Measurements from ENCODE around the gene TMEM41B. TPM values are rescaled to one million over a fixed set of nuclear protein-coding genes. Genes with fewer than 3 reads are reported as not detected.
"Not testable (repeated sequence)": the region's sequence is repeated elsewhere in the genome, so short reads cannot be mapped to it uniquely, and the experiment has no call there.

TMEM41B gene, protein sequence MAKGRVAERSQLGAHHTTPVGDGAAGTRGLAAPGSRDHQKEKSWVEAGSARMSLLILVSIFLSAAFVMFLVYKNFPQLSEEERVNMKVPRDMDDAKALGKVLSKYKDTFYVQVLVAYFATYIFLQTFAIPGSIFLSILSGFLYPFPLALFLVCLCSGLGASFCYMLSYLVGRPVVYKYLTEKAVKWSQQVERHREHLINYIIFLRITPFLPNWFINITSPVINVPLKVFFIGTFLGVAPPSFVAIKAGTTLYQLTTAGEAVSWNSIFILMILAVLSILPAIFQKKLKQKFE
- total RNA-seq, result 10 to 100 TPM; 26.0 to 31.2 (median 28.9) TPM

DNA sequence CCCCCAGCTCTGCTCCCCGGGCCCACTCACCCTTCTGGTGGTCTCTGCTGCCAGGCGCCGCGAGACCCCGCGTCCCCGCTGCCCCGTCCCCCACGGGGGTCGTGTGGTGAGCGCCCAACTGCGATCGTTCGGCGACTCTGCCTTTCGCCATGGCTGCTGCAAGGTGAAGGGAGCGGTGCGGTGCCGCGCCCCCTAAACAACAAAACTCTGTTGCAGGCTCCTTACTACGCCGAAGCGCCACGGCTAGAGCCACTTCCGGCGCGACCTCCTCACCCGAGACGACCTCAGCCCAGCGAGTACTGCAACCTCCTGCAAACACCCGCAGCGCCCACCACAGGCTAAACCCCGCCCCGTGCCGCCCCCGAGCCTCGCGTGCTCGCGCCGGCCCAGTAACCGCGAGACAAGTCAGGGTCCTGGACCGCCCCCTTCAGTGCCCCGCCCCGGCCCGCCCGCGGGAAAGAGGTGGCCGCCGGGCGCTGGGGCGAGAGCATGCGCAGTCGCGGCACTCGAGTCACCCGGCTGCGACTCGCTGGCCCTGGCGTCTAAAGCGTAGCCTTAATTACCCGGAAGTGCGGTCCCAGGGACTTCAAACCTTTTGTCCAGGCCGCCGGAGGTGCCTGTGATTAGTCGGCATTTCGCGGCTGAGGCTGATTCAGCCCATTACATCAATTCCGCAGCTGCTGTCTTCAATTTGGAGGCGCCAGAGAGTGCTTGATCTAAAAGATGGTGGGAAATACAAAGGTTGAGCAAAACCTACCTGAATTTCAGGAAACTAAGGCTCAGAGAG lies at the start of gene TMEM41B:
Gene TMEM41B (minus strand): TSS at position 303 of the 787 bp plus-strand sequence. CDS start 152 bp downstream, at position 151.
- Histone ChIP-seq H3K36me3 (no peaks in the 10 kb centered on the region), H3K4me1 (peaks cover 0 to 24% (median 0%) of the 10 kb centered on the region in 4 donors), H3K9me3 (no peaks in the 10 kb centered on the region), H3K27me3 (peaks cover 0 to 6% of the 10 kb centered on the region in 2 donors), H3K4me3 (peak within 1 kb of the TSS; percentile 70 to 95 (median 87)), H3K27ac (peak within 1 kb of the TSS; percentile 57 to 89 (median 82))
- DNase-seq (ENCODE audit: low spot score in 2 of 2), result peak; percentile 94
- 0 to 1% methylated on average over 34 to 58 of the region's 71 CpGs for WGBS, 2 donors
- TF ChIP-seq, protein P1, sequence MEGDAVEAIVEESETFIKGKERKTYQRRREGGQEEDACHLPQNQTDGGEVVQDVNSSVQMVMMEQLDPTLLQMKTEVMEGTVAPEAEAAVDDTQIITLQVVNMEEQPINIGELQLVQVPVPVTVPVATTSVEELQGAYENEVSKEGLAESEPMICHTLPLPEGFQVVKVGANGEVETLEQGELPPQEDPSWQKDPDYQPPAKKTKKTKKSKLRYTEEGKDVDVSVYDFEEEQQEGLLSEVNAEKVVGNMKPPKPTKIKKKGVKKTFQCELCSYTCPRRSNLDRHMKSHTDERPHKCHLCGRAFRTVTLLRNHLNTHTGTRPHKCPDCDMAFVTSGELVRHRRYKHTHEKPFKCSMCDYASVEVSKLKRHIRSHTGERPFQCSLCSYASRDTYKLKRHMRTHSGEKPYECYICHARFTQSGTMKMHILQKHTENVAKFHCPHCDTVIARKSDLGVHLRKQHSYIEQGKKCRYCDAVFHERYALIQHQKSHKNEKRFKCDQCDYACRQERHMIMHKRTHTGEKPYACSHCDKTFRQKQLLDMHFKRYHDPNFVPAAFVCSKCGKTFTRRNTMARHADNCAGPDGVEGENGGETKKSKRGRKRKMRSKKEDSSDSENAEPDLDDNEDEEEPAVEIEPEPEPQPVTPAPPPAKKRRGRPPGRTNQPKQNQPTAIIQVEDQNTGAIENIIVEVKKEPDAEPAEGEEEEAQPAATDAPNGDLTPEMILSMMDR (IDR thresholded peaks at IDR 0.05), result no peak
- TF ChIP-seq EP300 (IDR thresholded peaks at IDR 0.05) (peak; percentile 85 to 89), POLR2A (IDR thresholded peaks at IDR 0.05) (peak in 1 of 2 donors; percentile 71)

DNA sequence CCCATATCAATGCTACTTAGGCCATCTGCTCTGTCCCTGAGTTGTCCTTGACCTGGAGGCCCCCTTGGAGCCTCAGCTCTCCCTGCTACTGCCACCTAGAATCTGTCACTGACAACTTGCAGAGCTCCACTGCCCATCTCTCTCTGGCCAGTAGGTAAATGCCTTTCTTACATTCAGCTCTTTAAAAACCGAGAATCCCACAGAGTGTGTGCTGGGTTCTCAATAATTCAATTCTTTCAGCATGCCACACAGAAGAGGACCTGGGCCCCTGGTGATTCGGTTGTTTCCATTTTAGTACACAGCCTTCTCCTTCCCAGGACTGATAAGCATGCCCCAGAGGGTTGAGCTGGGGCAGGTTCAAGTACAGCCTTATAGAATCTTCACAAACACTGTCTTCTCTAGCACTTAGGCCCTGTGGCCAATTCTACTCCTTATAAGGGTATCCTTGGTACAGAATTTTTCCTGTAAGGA lies 48.0 kb upstream of the TMEM41B start:
- no peak for TF ChIP-seq EP300 (IDR thresholded peaks at IDR 0.05)
- TF ChIP-seq, protein P1 (IDR thresholded peaks at IDR 0.05), result no peak
- TF ChIP-seq POLR2A (IDR thresholded peaks at IDR 0.05), result no peak
- no peaks in the 10 kb centered on the region for H3K27me3 ChIP-seq
- no peaks in the 10 kb centered on the region for H3K9me3 ChIP-seq
- no peaks in the 10 kb centered on the region for H3K36me3 ChIP-seq
- 60 to 79% methylated on average over 2 of the region's 2 CpGs for WGBS, 2 donors
- no peak for DNase-seq (ENCODE audit: low spot score in 2 of 2)
- H3K4me3 ChIP-seq, result no peak overlapping the region
- H3K4me1 ChIP-seq, result peaks cover 0 to 14% (median 0%) of the 10 kb centered on the region in 4 donors
- H3K27ac ChIP-seq, result no peak overlapping the region

DNA sequence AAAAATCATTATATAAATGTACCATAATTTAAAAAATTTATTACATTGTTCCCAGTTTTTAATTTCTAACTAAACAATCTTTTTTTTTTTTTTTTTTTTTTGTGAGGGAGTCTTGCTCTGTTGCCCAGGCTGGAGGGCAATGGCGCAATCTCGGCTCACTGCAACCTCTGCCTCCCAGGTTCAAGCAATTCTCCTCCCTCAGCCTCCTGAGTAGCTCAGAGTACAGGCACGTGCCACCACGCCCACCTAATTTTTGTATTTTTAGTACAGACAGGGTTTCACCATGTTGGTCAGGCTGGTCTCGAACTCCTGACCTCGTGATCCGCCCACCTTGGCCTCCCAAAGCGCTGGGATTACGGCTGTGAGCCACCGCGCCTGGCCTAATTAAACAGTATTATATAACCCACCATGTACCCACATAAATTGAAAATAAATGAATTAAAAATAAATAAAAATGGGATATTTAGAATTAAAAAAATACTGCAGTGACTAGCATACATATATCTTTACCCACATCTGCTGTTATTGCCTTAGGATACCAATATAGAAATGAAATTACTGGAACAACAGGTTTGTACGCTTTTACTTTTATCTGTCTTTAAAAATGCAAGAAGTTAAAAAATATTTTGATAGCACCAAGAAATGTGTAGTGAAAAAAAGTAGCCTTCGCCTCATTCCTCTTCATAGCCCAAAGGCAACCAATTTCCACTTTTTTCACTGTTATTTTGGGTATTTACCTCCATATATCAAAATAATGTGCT lies 46.6 kb upstream of the TMEM41B start:
- H3K4me1 ChIP-seq, result peaks cover 0 to 14% (median 0%) of the 10 kb centered on the region in 4 donors
- not testable (repeated sequence) for H3K4me3 ChIP-seq; DNase-seq (ENCODE audit: low spot score in 2 of 2); H3K27ac ChIP-seq; H3K27me3 ChIP-seq; H3K9me3 ChIP-seq; H3K36me3 ChIP-seq
- WGBS, 2 donors, result 89 to 95% methylated on average over 13 of the region's 13 CpGs

DNA sequence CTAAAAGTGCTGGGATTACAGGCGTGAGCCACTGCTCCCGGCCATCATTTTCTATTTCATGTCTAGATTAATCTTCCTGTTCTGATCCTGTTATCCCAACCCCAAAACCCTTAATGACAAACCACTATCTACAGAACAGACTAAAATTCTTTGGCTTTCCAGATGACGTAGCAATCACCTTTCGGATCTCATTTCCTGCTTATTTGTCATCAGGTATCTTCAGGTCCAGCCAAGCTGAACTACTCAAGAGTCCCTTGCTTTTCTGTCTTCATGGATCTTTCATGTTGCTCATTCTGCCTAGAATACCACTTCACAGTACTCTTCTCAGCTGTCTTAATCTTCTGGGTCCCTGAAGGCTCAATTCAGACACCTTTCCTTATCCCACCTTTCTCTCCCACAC lies 42.6 kb upstream of the TMEM41B start:
- 89 to 94% methylated on average over 4 of the region's 4 CpGs for WGBS, 2 donors
- Histone ChIP-seq H3K4me1 (no peaks in the 10 kb centered on the region), H3K27me3 (no peaks in the 10 kb centered on the region), H3K36me3 (no peaks in the 10 kb centered on the region), H3K27ac (no peak overlapping the region), H3K9me3 (no peaks in the 10 kb centered on the region), H3K4me3 (no peak overlapping the region)
- TF ChIP-seq EP300 (IDR thresholded peaks at IDR 0.05) (no peak), POLR2A (IDR thresholded peaks at IDR 0.05) (no peak)
- TF ChIP-seq, protein P1 (IDR thresholded peaks at IDR 0.05), result no peak
- DNase-seq (ENCODE audit: low spot score in 2 of 2), result no peak

DNA sequence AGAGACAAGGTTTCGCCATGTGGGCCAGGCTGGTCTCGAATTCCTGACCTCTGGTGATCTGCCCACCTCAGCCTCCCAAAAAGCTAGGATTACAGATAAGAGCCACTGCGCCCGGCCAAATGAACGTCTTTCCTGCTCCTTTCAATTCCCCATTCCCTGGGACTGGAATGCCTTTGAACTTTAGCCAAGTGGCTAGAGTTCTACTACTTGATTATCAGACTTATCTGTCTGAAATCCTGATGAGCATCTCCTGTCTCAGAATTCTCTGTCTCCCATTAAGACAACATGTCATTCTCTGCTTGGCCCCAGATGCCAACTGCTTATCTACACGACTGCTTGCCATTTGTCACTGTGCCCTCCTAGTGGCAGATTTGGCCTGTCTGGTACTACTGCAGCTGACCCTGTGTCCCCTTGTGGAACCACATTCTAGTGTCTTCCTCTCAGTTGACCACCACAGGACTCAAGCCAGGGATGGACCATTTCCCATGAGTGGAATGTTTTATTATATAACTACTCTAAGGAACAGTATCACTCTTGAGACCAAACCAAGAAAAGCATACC lies 37.0 kb upstream of the TMEM41B start:
- no peak overlapping the region for H3K27ac ChIP-seq
- no peaks in the 10 kb centered on the region for H3K27me3 ChIP-seq
- DNase-seq (ENCODE audit: low spot score in 2 of 2), result no peak
- H3K9me3 ChIP-seq, result no peaks in the 10 kb centered on the region
- TF ChIP-seq EP300 (IDR thresholded peaks at IDR 0.05) (no peak), POLR2A (IDR thresholded peaks at IDR 0.05) (no peak)
- TF ChIP-seq, protein P1 (IDR thresholded peaks at IDR 0.05), result no peak
- WGBS, 2 donors, result 69 to 78% methylated on average over 6 of the region's 6 CpGs
- no peaks in the 10 kb centered on the region for H3K4me1 ChIP-seq
- H3K4me3 ChIP-seq, result no peak overlapping the region
- H3K36me3 ChIP-seq, result no peaks in the 10 kb centered on the region

DNA sequence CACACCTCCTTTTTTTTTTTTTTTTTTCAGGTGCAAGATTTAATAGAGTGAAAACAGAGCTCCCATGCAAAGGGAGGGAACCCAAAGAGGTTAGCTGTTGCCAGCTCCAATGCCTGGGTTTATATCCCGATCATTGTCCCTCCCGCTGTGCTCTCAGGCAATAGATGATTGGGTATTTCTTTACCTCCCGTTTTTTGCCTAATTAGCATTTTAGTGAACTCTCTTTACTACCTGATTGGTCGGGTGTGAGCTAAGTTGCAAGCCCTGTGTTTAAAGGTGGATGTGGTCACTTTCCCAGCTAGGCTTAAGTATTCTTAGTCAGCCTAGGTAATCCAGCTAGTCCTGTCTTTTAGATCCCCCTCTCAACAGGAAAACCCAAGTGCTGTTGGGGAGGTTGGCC lies 33.4 kb upstream of the TMEM41B start:
- DNase-seq (ENCODE audit: low spot score in 2 of 2); H3K27me3 ChIP-seq; H3K27ac ChIP-seq; H3K9me3 ChIP-seq; H3K4me1 ChIP-seq; H3K36me3 ChIP-seq; H3K4me3 ChIP-seq: not testable (repeated sequence)
- WGBS, 2 donors, result 40 to 42% methylated on average over 4 of the region's 4 CpGs

All from tibial nerve (tissue), 4 donors.